ENCODE measurements around the gene RPL34.

Gene RPL34

GRCh38 chr4:108624263-108625056 is 4.1 kb downstream of the RPL34 start:
- no peak for DNase-seq

GRCh38 chr4:108626056-108626455 is 5.7 kb downstream of the RPL34 start:
- no peak for DNase-seq

GRCh38 chr4:108628411-108628810 is 8.0 kb downstream of the RPL34 start:
- DNase-seq: no peak

- DNase-seq: no peak
Observed at GRCh38 chr4:108635070-108635655, 14.8 kb downstream of the RPL34 start.

- no peak for DNase-seq
Observed at GRCh38 chr4:108636246-108636645, 15.9 kb downstream of the RPL34 start.

- no peak for DNase-seq
Observed at GRCh38 chr4:108637856-108638255, 17.5 kb downstream of the RPL34 start.

GRCh38 chr4:108644237-108644636 is 23.9 kb downstream of the RPL34 start:
- no peak for DNase-seq

GRCh38 chr4:108646706-108647105 is 26.3 kb downstream of the RPL34 start:
- DNase-seq: no peak

GRCh38 chr4:108649863-108650211 is 29.5 kb downstream of the RPL34 start:
- DNase-seq: no peak

GRCh38 chr4:108650212-108651013 is 30.0 kb downstream of the RPL34 start, which contains the start of gene OSTC:
Gene OSTC, plus strand, starts transcription at chr4:108650599. Its CDS starts 57 bp downstream, at chr4:108650656.
- peak; percentile 95 for DNase-seq

GRCh38 chr4:108651014-108651791 is 30.8 kb downstream of the RPL34 start:
- no peak for DNase-seq

GRCh38 chr4:108662629-108663028 is 42.3 kb downstream of the RPL34 start:
- no peak for DNase-seq

- no peak for DNase-seq
Observed at GRCh38 chr4:108674356-108674977, 54.1 kb downstream of the RPL34 start.
